IgD-negative memory B cell (primary cell): Measurements from ENCODE around the gene DRC3. TPM values are rescaled to one million over a fixed set of nuclear protein-coding genes. Genes with fewer than 3 reads are reported as not detected.
A peak's percentile ranks its signal among the peaks of the same experiment; 100 is the strongest.
"Not testable (repeated sequence)": the region's sequence is repeated elsewhere in the genome, so short reads cannot be mapped to it uniquely, and the experiment has no call there.

Source experiments
- H3K27ac Mint-ChIP-seq, 3 donors: one replicate each; pipeline ENCODE4 v1.8.0; 2020 to 2022; ENCODE audit warnings: mild to moderate bottlenecking in 3 of 3, mixed read lengths in 3 of 3, moderate library complexity in 1 of 3
- H3K27me3 Mint-ChIP-seq: one replicate; pipeline ENCODE4 v1.8.0; 2021; ENCODE audit warnings: mixed read lengths
- H3K36me3 Mint-ChIP-seq: one replicate; pipeline ENCODE4 v1.8.0; 2020; ENCODE audit warnings: mild to moderate bottlenecking, mixed read lengths
- H3K4me1 Mint-ChIP-seq, 3 donors: one replicate each; pipeline ENCODE4 v1.8.0; 2020 to 2022; ENCODE audit warnings: mixed read lengths in 3 of 3, mild to moderate bottlenecking in 1 of 3
- H3K4me3 Mint-ChIP-seq, 4 donors: one replicate each; pipeline ENCODE4 v1.8.0; 2020 to 2022; ENCODE audit warnings: mild to moderate bottlenecking in 4 of 4, mixed read lengths in 4 of 4, moderate library complexity in 3 of 4
- H3K9me3 Mint-ChIP-seq, 3 donors: one replicate each; pipeline ENCODE4 v1.8.0; 2020 to 2021; ENCODE audit warnings: mixed read lengths in 3 of 3, mild to moderate bottlenecking in 1 of 3
- polyA plus RNA-seq: library from polyadenylated mRNA; unstranded; fragments of 300-500 nt; fragmentation: Illumina TruSeq; gene quantifications from one replicate; pipeline ENCODE4 v1.2.3, GENCODE V29; 2021

DRC3 gene
- polyA plus RNA-seq, 1 donor from 2014 or later, result 0.90 TPM

DNA sequence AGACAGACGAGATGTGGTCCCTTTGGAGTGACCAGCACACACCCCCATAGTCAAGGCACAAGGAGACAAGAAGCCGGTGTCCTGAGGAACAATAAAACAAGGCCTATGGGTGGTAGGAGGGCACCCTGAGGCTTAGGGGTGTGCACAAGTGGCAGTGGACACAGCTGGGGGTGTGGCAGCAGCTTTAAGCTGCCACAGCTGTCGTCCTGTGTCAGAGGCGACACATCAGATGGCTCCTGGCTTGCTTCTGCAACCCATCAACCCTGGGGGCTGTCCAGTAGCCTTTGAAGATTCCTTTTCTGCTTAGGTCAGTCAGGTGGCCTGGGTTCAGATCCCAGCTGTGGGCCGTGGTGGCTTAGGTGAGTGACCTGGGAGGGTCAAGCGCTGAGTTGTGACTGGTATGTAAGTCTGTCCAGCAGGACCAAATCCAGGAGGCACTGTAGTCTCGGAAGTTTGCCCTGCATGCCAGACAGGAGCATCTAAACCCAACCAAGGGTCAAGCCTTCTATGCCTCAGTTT is 15.8 kb downstream of the DRC3 start:
- Mint-ChIP-seq H3K27ac (no peak overlapping the region), H3K4me1 (peaks cover 0 to 4% (median 0%) of the 10 kb centered on the region in 3 donors), H3K4me3 (no peak overlapping the region), H3K27me3 (no peaks in the 10 kb centered on the region), H3K36me3 (no peaks in the 10 kb centered on the region), H3K9me3 (no peaks in the 10 kb centered on the region)

DNA sequence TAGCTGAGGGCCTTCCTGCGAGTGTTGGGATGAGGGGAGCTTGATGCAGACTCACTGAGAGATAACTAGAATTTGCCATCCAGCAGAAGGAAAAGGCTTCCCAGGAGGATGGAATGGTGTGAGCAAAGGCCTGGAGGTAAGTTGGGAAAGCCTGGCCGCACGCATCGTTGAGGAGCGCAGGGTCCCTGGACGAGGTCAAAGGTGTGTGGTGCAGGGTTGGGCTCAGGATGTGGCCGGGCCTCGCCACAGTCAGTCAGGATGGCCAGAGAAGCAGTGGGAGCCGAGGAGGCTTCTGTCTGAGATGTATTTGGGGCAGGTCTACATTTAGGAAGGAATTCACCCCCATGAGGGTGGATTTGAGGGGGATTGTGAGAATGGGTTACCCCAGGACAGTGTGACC is 16.4 kb downstream of the DRC3 start:
- H3K4me3 Mint-ChIP-seq, result no peak overlapping the region
- no peaks in the 10 kb centered on the region for H3K27me3 Mint-ChIP-seq
- H3K27ac Mint-ChIP-seq, result no peak overlapping the region
- no peaks in the 10 kb centered on the region for H3K36me3 Mint-ChIP-seq
- H3K9me3 Mint-ChIP-seq, result no peaks in the 10 kb centered on the region
- peaks cover 0 to 4% (median 0%) of the 10 kb centered on the region in 3 donors for H3K4me1 Mint-ChIP-seq

DNA sequence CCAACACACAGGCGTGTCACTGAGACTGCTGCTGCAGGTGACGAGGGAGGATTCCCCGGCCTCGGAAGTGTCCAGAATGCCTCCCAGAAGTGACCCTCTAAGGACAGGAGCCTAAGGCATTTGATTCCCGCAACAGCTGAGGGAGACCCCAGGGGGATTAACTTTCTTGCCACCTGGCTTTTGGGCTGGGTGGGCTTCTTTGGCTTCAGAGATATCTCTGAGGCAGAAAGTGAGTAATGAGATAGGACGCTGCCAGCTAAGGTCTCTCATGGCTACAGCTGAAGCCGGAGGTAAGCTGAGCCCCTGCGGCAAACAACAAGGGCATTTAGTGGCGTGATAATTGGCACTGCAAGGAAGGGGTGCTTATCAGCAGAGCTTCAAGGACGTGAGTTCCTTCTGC is 17.0 kb downstream of the DRC3 start:
- H3K4me3 Mint-ChIP-seq, result no peak overlapping the region
- H3K9me3 Mint-ChIP-seq, result no peaks in the 10 kb centered on the region
- no peaks in the 10 kb centered on the region for H3K36me3 Mint-ChIP-seq
- H3K27me3 Mint-ChIP-seq, result no peaks in the 10 kb centered on the region
- no peak overlapping the region for H3K27ac Mint-ChIP-seq
- H3K4me1 Mint-ChIP-seq, result peaks cover 0 to 4% (median 0%) of the 10 kb centered on the region in 3 donors

DNA sequence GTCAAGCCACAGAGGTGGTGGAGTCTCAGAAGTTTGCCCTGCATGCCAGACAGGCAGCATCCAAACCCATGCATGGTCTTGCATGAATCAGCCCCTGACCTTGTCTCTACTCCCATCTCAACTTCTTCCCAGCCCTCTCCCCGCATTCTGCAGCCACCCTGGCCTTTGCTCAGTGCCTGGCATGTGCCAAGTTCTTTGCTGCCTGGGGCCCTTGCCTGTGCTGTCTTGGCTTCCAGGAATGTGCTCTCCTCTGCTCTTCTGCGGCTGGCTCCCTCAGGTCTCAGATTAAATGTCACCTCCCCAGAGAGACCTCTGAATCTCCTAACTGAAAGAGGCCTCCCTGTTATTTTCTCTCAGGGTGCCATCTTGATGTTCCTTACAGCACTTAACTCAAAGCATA is 17.6 kb downstream of the DRC3 start:
- Mint-ChIP-seq H3K27me3 (no peaks in the 10 kb centered on the region), H3K9me3 (no peaks in the 10 kb centered on the region), H3K27ac (no peak overlapping the region), H3K4me1 (peaks cover 0 to 4% (median 0%) of the 10 kb centered on the region in 3 donors), H3K4me3 (no peak overlapping the region), H3K36me3 (no peaks in the 10 kb centered on the region)

DNA sequence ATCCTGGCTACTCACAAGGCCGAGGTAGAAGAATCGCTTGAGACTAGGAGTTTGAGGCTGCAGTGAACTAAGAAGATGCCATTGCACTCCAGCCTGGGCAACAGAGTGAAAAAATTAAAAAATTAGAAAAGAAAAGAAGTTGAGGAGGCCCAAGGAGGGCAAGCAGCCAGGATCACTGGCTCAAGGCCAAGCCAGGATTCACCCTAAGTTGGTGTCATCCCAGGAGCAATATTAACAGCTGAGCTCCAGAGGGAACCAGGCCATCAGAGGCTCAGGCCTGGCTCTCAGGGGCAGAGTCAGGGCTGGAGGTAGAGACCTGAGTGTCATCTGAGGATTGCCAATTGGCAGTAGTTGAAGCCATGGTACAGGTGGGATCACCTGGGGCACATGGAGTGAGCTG is 20.7 kb downstream of the DRC3 start:
- peaks cover 0 to 4% (median 0%) of the 10 kb centered on the region in 3 donors for H3K4me1 Mint-ChIP-seq
- no peaks in the 10 kb centered on the region for H3K36me3 Mint-ChIP-seq
- no peaks in the 10 kb centered on the region for H3K9me3 Mint-ChIP-seq
- H3K27ac Mint-ChIP-seq, result no peak overlapping the region
- no peaks in the 10 kb centered on the region for H3K27me3 Mint-ChIP-seq
- no peak overlapping the region for H3K4me3 Mint-ChIP-seq

DNA sequence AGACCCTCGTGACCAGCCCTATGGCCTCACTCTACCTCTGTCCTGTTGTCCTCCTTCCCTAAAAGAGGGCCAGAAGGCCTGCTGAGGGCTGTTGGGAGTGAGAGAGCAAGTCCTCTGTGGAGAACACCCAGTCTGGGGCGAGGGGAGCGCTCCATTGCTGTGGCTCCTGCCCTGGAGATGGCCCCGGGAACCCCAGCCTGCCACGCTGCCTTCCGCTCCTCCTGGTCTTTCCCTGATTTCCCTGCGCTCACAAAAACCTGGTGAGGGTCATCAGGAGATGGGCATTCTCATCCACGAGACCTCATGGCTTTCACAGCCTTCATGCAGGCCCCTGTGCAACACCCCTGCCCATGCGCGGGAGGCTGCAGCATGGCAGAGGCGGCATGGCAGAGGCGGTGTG is 21.2 kb downstream of the DRC3 start:
- no peak overlapping the region for H3K27ac Mint-ChIP-seq
- H3K4me3 Mint-ChIP-seq, result no peak overlapping the region
- H3K36me3 Mint-ChIP-seq, result no peaks in the 10 kb centered on the region
- no peaks in the 10 kb centered on the region for H3K9me3 Mint-ChIP-seq
- peaks cover 0 to 4% (median 0%) of the 10 kb centered on the region in 3 donors for H3K4me1 Mint-ChIP-seq
- no peaks in the 10 kb centered on the region for H3K27me3 Mint-ChIP-seq

DNA sequence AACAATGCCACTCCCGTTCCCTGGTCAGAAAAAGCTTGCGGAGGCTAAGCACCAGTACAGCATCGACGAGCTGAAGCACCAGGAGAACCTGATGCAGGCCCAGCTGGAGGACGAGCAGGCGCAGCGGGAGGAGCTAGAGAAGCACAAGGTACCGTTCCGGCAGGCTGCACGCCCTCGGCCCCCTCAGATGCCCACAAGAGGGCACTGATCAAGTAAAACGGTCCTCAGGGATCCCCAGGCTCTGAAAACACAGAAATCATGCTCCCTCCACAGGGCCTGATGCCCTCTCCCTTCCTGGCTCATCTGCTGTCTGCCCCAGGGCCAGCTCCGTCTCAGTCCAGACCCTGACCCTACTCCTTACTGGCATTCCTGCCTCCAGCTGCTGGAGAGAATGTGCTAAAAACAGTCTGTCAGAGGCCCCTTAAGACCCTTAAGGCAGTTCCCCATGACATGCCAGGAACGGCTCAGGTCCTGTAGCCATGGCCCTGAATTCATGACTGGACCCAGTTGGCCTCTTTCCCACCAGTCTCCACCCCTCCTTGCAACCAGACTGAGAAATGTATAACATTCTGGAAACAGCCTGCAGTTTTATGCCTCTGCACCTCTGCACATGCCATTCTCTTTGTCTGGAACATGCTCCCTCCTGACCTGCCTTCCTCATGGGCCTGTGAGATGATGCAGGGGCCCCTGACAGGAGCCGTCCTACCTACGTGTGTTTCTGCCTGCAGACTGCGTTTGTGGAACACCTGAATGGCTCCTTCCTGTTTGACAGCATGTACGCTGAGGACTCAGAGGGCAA is 21.8 kb downstream of the DRC3 start:
- Mint-ChIP-seq H3K9me3 (no peaks in the 10 kb centered on the region), H3K27ac (no peak overlapping the region), H3K4me3 (no peak overlapping the region)

DNA sequence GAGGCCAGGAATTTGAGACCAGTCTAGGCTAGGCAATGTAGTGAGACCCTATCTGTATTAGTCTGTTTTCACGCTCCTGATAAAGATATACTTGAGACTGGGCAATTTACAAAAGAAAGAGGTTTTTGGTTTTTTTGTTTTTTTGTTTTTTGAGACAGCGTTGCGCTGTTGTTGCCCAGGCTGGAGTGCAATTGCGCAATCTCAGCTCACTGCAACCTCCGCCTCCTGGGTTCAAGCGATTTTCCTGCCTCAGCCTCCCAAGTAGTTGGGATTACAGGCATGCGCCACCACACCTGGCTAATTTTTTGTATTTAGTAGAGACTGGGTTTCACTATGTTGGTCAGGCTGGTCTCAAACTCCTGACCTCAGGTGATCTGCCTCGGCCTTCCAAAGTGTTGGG is 23.2 kb downstream of the DRC3 start:
- not testable (repeated sequence) for H3K4me1 Mint-ChIP-seq, H3K27me3 Mint-ChIP-seq, H3K36me3 Mint-ChIP-seq, H3K4me3 Mint-ChIP-seq, H3K27ac Mint-ChIP-seq, H3K9me3 Mint-ChIP-seq

More for the DNA sequence above, 21.8 kb downstream of the DRC3 start:
- peaks cover 0 to 4% (median 0%) of the 10 kb centered on the region in 3 donors for H3K4me1 Mint-ChIP-seq
- H3K36me3 Mint-ChIP-seq, result no peaks in the 10 kb centered on the region
- H3K27me3 Mint-ChIP-seq, result no peaks in the 10 kb centered on the region

DNA sequence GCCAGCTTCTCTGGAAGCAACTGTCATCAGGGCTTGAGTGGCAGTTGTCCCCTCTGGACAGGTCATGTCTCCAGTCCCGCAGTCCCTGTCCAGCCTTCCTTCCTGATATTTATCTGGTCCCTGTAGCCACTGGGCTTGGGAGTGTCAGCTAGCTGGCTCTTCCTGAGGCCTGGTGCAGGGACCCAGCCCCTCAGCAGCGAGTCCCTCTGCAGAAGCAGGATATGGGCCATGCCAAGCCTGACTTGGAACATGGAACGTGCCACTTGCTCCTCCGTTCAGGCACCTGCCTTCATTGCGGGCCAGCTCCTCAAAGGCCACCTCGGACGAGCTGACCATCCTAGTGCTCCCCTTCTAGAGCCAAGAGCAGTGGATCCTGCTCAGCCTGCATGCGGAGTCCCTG is 26.3 kb downstream of the DRC3 start:
- Mint-ChIP-seq H3K9me3 (no peaks in the 10 kb centered on the region), H3K36me3 (no peaks in the 10 kb centered on the region), H3K4me3 (peak overlapping the region in 1 of 4 donors; percentile 72), H3K27ac (no peak overlapping the region), H3K4me1 (peaks cover 0 to 4% (median 2%) of the 10 kb centered on the region in 3 donors), H3K27me3 (no peaks in the 10 kb centered on the region)

DNA sequence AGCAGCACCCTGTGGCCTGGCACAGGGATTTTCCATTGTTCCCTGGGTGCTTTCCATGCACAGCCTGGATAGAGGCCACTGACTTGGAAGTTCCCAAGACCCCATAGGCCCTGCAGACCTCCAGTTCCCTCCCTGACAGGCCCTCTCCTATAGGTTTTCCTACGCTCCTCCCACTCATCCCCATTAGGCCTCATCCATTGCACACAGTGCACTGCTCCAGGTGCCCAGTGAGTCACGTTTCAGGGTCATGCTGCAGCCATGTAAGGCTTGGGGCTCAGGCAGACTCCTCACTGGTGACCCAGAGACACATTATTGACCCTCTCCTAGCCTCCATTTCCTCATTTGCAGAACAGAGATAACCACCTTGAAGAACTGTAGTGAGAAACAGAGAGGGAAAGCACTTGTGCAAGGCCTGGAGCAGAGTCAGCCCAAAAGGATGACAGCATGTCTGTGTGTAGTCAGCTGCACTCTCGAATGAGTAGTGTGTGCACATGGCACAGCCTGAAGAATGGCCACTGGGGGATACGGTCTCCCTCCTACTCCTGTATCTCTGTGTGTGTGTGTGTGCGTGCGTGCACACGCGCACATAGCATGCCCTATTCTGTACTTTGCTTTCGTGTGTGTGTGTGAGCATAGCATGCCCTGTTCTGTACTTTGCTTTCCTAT is 26.8 kb downstream of the DRC3 start:
- no peak overlapping the region for H3K27ac Mint-ChIP-seq
- peaks cover 0 to 7% (median 2%) of the 10 kb centered on the region in 3 donors for H3K4me1 Mint-ChIP-seq
- H3K4me3 Mint-ChIP-seq, result peak overlapping the region in 1 of 4 donors; percentile 72
- H3K27me3 Mint-ChIP-seq, result no peaks in the 10 kb centered on the region
- H3K9me3 Mint-ChIP-seq, result no peaks in the 10 kb centered on the region
- no peaks in the 10 kb centered on the region for H3K36me3 Mint-ChIP-seq

DNA sequence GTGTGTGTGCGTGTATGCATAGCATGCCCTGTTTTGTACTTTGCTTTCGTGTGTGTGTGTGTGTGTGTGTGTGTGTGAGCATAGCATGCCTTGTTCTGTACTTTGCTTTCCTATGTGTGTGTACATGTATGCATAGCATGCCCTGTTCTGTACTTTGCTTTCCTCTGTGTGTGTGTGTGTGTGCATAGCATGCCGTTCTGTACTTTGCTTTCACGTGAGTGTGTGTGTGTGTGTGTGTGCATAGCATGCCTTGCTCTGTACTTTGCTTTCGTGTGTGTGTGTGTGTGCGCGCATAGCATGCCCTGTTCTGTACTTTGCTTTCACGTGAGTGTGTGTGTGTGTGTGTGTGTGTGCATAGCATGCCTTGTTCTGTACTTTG is 27.4 kb downstream of the DRC3 start:
- Mint-ChIP-seq H3K27me3 (no peaks in the 10 kb centered on the region), H3K36me3 (no peaks in the 10 kb centered on the region), H3K4me3 (no peak overlapping the region), H3K27ac (no peak overlapping the region), H3K9me3 (no peaks in the 10 kb centered on the region), H3K4me1 (peaks cover 0 to 7% (median 2%) of the 10 kb centered on the region in 3 donors)

DNA sequence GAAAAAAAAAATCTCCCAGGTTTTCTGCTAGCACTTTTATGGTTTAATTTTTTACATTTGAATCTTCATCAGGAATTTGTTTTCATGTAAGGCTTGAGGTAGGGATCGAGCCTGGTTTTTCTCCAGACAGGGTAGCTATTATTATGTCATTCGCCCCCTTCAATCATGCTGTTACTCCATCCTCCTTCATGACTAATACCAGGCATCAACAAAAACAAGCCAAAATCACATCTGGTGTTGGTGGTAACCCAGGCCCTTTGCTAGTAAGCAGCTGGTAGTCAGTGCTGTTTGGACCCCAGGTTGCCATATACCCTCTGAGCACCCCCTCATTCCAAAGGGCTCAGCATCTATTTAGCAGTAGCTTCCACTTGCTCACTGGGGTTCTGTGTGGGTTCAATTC is 29.5 kb downstream of the DRC3 start:
- Mint-ChIP-seq H3K4me3 (no peak overlapping the region), H3K36me3 (peaks cover 4% of the 10 kb centered on the region), H3K4me1 (peaks cover 0 to 10% (median 2%) of the 10 kb centered on the region in 3 donors)

DNA sequence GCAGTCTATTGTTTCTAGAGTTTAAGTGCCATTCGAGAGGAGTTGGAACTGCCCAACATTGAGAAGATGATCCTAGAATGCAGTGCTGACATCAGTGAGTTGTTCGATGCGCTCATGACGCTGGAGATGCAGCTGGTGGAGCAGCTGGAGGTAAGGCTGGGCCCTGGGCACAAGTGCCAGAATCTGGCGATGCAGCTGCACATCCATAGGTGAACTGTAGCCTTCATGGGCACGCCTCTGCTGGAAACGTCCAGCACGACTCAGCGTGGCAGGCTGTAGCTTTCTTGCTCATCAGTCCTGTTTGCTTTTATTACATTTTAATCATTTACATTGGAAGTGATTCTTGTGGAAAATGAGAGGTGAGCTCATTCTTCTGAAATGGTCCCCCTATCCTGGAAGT is 31.7 kb downstream of the DRC3 start:
- no peak overlapping the region for H3K27ac Mint-ChIP-seq
- H3K4me3 Mint-ChIP-seq, result no peak overlapping the region
- H3K4me1 Mint-ChIP-seq, result peaks cover 0 to 13% (median 2%) of the 10 kb centered on the region in 3 donors
- H3K27me3 Mint-ChIP-seq, result no peaks in the 10 kb centered on the region
- H3K36me3 Mint-ChIP-seq, result peaks cover 12% of the 10 kb centered on the region
- H3K9me3 Mint-ChIP-seq, result no peaks in the 10 kb centered on the region

More for the DNA sequence above, 29.5 kb downstream of the DRC3 start:
- Mint-ChIP-seq H3K27me3 (no peaks in the 10 kb centered on the region), H3K27ac (no peak overlapping the region), H3K9me3 (no peaks in the 10 kb centered on the region)

DNA sequence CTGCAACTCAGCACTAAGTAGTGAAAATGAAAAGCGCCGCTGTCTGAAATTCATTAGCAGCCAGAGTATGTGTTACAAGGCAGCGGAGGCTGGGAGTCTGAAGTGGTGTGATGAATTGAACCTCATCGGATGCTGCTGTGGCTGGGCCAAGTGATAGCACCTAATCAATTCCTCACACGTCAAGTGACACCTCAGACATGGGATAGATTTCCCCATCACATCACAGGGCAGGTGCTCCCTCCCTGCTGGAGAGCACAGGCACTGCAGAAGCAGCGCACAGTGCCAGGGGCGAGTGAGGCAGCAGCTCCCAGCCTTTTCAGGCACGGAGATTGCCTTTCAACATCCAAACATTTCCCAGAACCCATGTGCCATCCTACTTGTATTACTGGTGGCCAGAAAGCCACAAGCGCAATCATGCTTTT is 32.2 kb downstream of the DRC3 start:
- Mint-ChIP-seq H3K4me3 (no peak overlapping the region), H3K27ac (no peak overlapping the region)

DNA sequence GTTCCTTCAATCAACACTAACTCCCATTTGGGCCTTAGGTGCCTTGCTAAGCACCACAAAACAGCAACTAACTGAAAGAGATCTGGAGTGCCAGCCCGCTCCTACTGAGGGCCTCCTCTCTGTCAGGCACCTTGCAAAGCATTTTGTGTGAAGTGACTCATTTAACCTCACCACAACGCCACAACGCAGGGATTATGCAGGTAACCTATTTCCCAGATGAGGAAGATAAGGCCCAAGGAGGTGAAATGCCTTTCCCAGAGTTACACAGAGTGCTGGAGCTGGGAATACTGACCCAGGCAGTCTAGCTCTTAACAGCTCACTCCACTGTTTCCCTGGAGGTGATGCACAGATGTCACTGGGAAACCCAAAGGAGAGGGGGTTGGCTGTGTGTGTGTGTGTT is 32.8 kb downstream of the DRC3 start:
- Mint-ChIP-seq H3K27me3 (no peaks in the 10 kb centered on the region), H3K4me1 (peaks cover 0 to 13% (median 2%) of the 10 kb centered on the region in 3 donors), H3K36me3 (peaks cover 17% of the 10 kb centered on the region), H3K9me3 (no peaks in the 10 kb centered on the region), H3K27ac (no peak overlapping the region), H3K4me3 (no peak overlapping the region)

More for the DNA sequence above, 32.2 kb downstream of the DRC3 start:
- H3K9me3 Mint-ChIP-seq, result no peaks in the 10 kb centered on the region
- H3K36me3 Mint-ChIP-seq, result peaks cover 17% of the 10 kb centered on the region
- peaks cover 0 to 13% (median 2%) of the 10 kb centered on the region in 3 donors for H3K4me1 Mint-ChIP-seq
- H3K27me3 Mint-ChIP-seq, result no peaks in the 10 kb centered on the region
